WTC11 (cell line): ENCODE measurements around the gene FMNL1.

Experiments
- ATF1 ChIP-seq: sonication (generic); formaldehyde crosslinking; IDR thresholded peaks from 2 replicates; pipeline ENCODE4 v1.8.1; 2023; ENCODE audit warnings: mild to moderate bottlenecking, moderate library complexity, missing genetic modification reagents
- SP1 ChIP-seq: sonication (generic); formaldehyde crosslinking; conservative IDR thresholded peaks from 2 replicates; pipeline ENCODE4 v1.8.1; 2022; ENCODE audit warnings: missing genetic modification reagents
- TEAD1 ChIP-seq: sonication (generic); formaldehyde crosslinking; IDR thresholded peaks from 2 replicates; pipeline ENCODE4 v1.8.0; 2022; ENCODE audit warnings: mild to moderate bottlenecking, missing genetic modification reagents
- TP53 ChIP-seq: sonication (generic); formaldehyde crosslinking; IDR thresholded peaks from 2 replicates; pipeline ENCODE4 v1.8.1; 2023; ENCODE audit warnings: mild to moderate bottlenecking, missing genetic modification reagents
- TF ChIP-seq, protein P1 (sequence below): sonication (generic); formaldehyde crosslinking; IDR thresholded peaks from 2 replicates; pipeline ENCODE4 v1.8.1; 2023; ENCODE audit warnings: mild to moderate bottlenecking, missing genetic modification reagents, moderate library complexity
- TF ChIP-seq, protein P2 (sequence below): fragments of 200-600 bp; IDR thresholded peaks from 2 replicates; pipeline ENCODE4 v1.8.0; 2022; ENCODE audit warnings: antibody characterized with exemption
- TF ChIP-seq, protein P3 (sequence below): sonication (generic); formaldehyde crosslinking; conservative IDR thresholded peaks from 2 replicates; pipeline ENCODE4 v1.8.1; 2022; ENCODE audit warnings: mild to moderate bottlenecking, missing genetic modification reagents
- TF ChIP-seq, protein P4 (sequence below): sonication (generic); formaldehyde crosslinking; IDR thresholded peaks from 2 replicates; pipeline ENCODE4 v1.8.1; 2023; ENCODE audit warnings: mild to moderate bottlenecking, missing genetic modification reagents, moderate library complexity

DNA sequence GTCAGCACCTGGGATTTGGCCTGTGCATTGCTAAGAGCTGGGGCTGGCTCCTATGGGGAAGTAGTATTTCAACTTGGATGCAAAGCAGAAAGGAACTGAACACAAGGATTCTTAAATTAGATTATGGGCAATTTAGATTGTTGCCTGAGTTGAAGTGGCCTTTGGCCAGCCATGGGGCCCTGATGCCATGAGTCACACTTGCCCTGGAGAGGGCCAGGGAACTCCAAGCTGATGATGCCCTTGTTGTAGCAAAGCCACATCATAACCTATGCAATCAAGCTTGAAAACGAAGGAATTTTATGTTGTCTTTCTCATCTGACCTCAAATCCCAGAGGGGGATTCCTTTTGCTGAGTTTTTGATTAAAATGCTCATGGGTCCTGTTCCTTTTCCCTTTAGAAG lies 44.1 kb downstream of the FMNL1 start:
- no peak for TF ChIP-seq ATF1 (CRISPR knock-in tag)
- TF ChIP-seq, protein P1, sequence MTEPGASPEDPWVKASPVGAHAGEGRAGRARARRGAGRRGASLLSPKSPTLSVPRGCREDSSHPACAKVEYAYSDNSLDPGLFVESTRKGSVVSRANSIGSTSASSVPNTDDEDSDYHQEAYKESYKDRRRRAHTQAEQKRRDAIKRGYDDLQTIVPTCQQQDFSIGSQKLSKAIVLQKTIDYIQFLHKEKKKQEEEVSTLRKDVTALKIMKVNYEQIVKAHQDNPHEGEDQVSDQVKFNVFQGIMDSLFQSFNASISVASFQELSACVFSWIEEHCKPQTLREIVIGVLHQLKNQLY, result no peak
- TF ChIP-seq, protein P2, sequence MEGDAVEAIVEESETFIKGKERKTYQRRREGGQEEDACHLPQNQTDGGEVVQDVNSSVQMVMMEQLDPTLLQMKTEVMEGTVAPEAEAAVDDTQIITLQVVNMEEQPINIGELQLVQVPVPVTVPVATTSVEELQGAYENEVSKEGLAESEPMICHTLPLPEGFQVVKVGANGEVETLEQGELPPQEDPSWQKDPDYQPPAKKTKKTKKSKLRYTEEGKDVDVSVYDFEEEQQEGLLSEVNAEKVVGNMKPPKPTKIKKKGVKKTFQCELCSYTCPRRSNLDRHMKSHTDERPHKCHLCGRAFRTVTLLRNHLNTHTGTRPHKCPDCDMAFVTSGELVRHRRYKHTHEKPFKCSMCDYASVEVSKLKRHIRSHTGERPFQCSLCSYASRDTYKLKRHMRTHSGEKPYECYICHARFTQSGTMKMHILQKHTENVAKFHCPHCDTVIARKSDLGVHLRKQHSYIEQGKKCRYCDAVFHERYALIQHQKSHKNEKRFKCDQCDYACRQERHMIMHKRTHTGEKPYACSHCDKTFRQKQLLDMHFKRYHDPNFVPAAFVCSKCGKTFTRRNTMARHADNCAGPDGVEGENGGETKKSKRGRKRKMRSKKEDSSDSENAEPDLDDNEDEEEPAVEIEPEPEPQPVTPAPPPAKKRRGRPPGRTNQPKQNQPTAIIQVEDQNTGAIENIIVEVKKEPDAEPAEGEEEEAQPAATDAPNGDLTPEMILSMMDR, result no peak
- TF ChIP-seq TEAD1 (CRISPR knock-in tag), result no peak
- no peak for TF ChIP-seq TP53
- TF ChIP-seq, protein P3, sequence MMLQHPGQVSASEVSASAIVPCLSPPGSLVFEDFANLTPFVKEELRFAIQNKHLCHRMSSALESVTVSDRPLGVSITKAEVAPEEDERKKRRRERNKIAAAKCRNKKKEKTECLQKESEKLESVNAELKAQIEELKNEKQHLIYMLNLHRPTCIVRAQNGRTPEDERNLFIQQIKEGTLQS (CRISPR knock-in tag), result no peak
- TF ChIP-seq SP1, result no peak
- TF ChIP-seq, protein P4, sequence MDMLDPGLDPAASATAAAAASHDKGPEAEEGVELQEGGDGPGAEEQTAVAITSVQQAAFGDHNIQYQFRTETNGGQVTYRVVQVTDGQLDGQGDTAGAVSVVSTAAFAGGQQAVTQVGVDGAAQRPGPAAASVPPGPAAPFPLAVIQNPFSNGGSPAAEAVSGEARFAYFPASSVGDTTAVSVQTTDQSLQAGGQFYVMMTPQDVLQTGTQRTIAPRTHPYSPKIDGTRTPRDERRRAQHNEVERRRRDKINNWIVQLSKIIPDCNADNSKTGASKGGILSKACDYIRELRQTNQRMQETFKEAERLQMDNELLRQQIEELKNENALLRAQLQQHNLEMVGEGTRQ, result no peak
